ENCODE data around the gene PSME3.
"Not testable (repeated sequence)": the region's sequence is repeated elsewhere in the genome, so short reads cannot be mapped to it uniquely, and the experiment has no call there.

Gene PSME3

GRCh38 chr17:42877037-42877436 lies 43.8 kb downstream of the PSME3 start:
- no peak overlapping the region for H3K4me3 ChIP-seq (ENCODE audit: low read depth, low read length)
- in situ Hi-C loops (cut with HindIII; ENCODE audit: low sequenced_read_pairs), result no loop called here
- no peak for DNase-seq (ENCODE audit: low read depth, low spot score)
- no peak for TF ChIP-seq CTCF (IDR thresholded peaks at IDR 0.05; ENCODE audit: low read depth, low read length)

GRCh38 chr17:42878123-42878880 lies 45.1 kb downstream of the PSME3 start:
- DNase-seq (ENCODE audit: low read depth, low spot score), result no peak
- no peak overlapping the region for H3K4me3 ChIP-seq (ENCODE audit: low read depth, low read length)
- TF ChIP-seq CTCF (IDR thresholded peaks at IDR 0.05; ENCODE audit: low read depth, low read length), result no peak
- in situ Hi-C loops (cut with HindIII; ENCODE audit: low sequenced_read_pairs), result no loop called here

GRCh38 chr17:42878924-42879595 lies 45.9 kb downstream of the PSME3 start:
- TF ChIP-seq CTCF (IDR thresholded peaks at IDR 0.05; ENCODE audit: low read depth, low read length), result no peak
- no peak for DNase-seq (ENCODE audit: low read depth, low spot score)
- H3K4me3 ChIP-seq (ENCODE audit: low read depth, low read length), result no peak overlapping the region
- in situ Hi-C loops (cut with HindIII; ENCODE audit: low sequenced_read_pairs), result no loop called here

GRCh38 chr17:42879596-42879985 lies 46.4 kb downstream of the PSME3 start:
- DNase-seq (ENCODE audit: low read depth, low spot score), result peak; percentile 6
- in situ Hi-C loops (cut with HindIII; ENCODE audit: low sequenced_read_pairs), result no loop called here
- TF ChIP-seq CTCF (IDR thresholded peaks at IDR 0.05; ENCODE audit: low read depth, low read length), result no peak
- no peak overlapping the region for H3K4me3 ChIP-seq (ENCODE audit: low read depth, low read length)

GRCh38 chr17:42880776-42881310 lies 47.6 kb downstream of the PSME3 start:
- TF ChIP-seq CTCF (IDR thresholded peaks at IDR 0.05; ENCODE audit: low read depth, low read length), result no peak
- DNase-seq (ENCODE audit: low read depth, low spot score), result no peak
- in situ Hi-C loops (cut with HindIII; ENCODE audit: low sequenced_read_pairs), result no loop called here
- H3K4me3 ChIP-seq (ENCODE audit: low read depth, low read length), result no peak overlapping the region

GRCh38 chr17:42881706-42882105 lies 48.5 kb downstream of the PSME3 start:
- H3K4me3 ChIP-seq (ENCODE audit: low read depth, low read length); in situ Hi-C loops (cut with HindIII; ENCODE audit: low sequenced_read_pairs): not testable (repeated sequence)

GRCh38 chr17:42882166-42882565 lies 49.0 kb downstream of the PSME3 start:
- no peak for DNase-seq (ENCODE audit: low read depth, low spot score)
- no peak overlapping the region for H3K4me3 ChIP-seq (ENCODE audit: low read depth, low read length)
- in situ Hi-C loops (cut with HindIII; ENCODE audit: low sequenced_read_pairs), result no loop called here
- no peak for TF ChIP-seq CTCF (IDR thresholded peaks at IDR 0.05; ENCODE audit: low read depth, low read length)

More at GRCh38 chr17:42881706-42882105, 48.5 kb downstream of the PSME3 start:
- not testable (repeated sequence) for DNase-seq (ENCODE audit: low read depth, low spot score)

All from astrocyte of the spinal cord (primary cell).